HepG2 (cell line): Measurements from ENCODE around the gene FMNL2. TPM values are rescaled to one million over a fixed set of nuclear protein-coding genes. Genes with fewer than 3 reads are reported as not detected.

Source experiments
- ATAC-seq: fragments of 200-7000 bp; cut with Tn5 transposase; 3 replicates; pipeline ENCODE4 v1.9.1; 2020; ENCODE audit warnings: mild to moderate bottlenecking, moderate library complexity
- BruUV-seq: library from RNA; stranded (reverse); fragments of 400-500 nt; replicated peaks from 2 replicates; lab custom pipeline; 2021; lab: Mats Ljungman, UMichigan
- CTCF ChIA-PET: fragments of 300-600 bp; formaldehyde crosslinking; extraction: SDS; loops from one replicate; lab custom pipeline; 2021; ENCODE audit warnings: low total read pairs, inconsistent platforms, low intra/inter-chr PET ratio; lab: Yijun Ruan, JAX
- POLR2A ChIA-PET: fragments of 350-600 bp; sonication (Branson Sonifier 250); formaldehyde crosslinking; loops from one replicate; lab custom pipeline; 2020; ENCODE audit warnings: antibody characterized with exemption, inconsistent platforms; lab: Yijun Ruan, JAX
- DNase-seq: peaks from one replicate; pipeline ENCODE4 v3.0.0-alpha.2; 2015; ENCODE audit warnings: low spot score
- FAIRE-seq: peaks from 3 replicates; lab custom pipeline; 2011; peaks lifted over from hg19 to GRCh38; lab: Jason Lieb, UNC
- H2AFZ ChIP-seq: one replicate; pipeline ENCODE4 v1.6.1; 2011; ENCODE audit warnings: low read length, inconsistent platforms
- H3K27ac ChIP-seq: fragments of 300-600 bp; 3 replicates; pipeline ENCODE4 v1.8.0; 2011; ENCODE audit warnings: mixed run types, mild to moderate bottlenecking, mixed read lengths, low read length, inconsistent platforms; ENCODE audit not compliant: insufficient read depth; ENCODE audit errors: extremely low read length
- H3K27me3 ChIP-seq, 2 experiments: fragments of 200-600 bp in 1 of 2; 2 replicates in 1 of 2; 3 replicates in 1 of 2; pipeline versions ENCODE4 v1.6.0 to v1.8.0; 2011; ENCODE audit warnings: low read length in 2 of 2, mild to moderate bottlenecking in 2 of 2, moderate library complexity in 2 of 2, inconsistent platforms in 1 of 2; ENCODE audit not compliant: insufficient read depth in 2 of 2, control insufficient read depth in 1 of 2
- H3K36me3 ChIP-seq, 2 experiments: fragments of 200-600 bp in 1 of 2; replicated peaks in 1 of 2; 2 replicates in 1 of 2; 3 replicates in 1 of 2; pipeline versions ENCODE4 v1.5.1 to v1.8.0; 2011; ENCODE audit warnings: low read length in 2 of 2, inconsistent platforms in 1 of 2; ENCODE audit not compliant: insufficient read depth in 2 of 2, control insufficient read depth in 1 of 2
- H3K4me1 ChIP-seq: 2 replicates; pipeline ENCODE4 v1.5.1; 2012; ENCODE audit warnings: low read length, inconsistent platforms; ENCODE audit not compliant: insufficient read depth
- H3K4me2 ChIP-seq: 2 replicates; pipeline ENCODE4 v1.6.0; 2011; ENCODE audit warnings: low read depth, low read length, inconsistent platforms
- H3K4me3 ChIP-seq, 3 experiments: fragments of 200-600 bp in 1 of 3; sonication (generic), shearing (Covaris generic) in 1 of 3; replicated peaks in 1 of 3; 2 replicates each; pipeline ENCODE4 v1.5.1; 2011 to 2016; ENCODE audit warnings: low read length in 3 of 3, inconsistent platforms in 2 of 3, low read depth in 2 of 3, mild to moderate bottlenecking in 2 of 3, control low read depth in 1 of 3, mixed read lengths in 1 of 3; ENCODE audit not compliant: insufficient read depth in 1 of 3
- H3K79me2 ChIP-seq: one replicate; pipeline ENCODE4 v1.6.1; 2011; ENCODE audit warnings: low read length, inconsistent platforms; ENCODE audit not compliant: insufficient read depth
- H3K9ac ChIP-seq: 2 replicates; pipeline ENCODE4 v1.6.0; 2011; ENCODE audit warnings: mild to moderate bottlenecking, low read depth, low read length, inconsistent platforms; ENCODE audit not compliant: insufficient read depth
- H3K9me3 ChIP-seq: 2 replicates; pipeline ENCODE4 v1.5.1; 2012; ENCODE audit warnings: mild to moderate bottlenecking, low read length
- H4K20me1 ChIP-seq: 2 replicates; pipeline ENCODE4 v1.6.0; 2011; ENCODE audit warnings: inconsistent platforms, mild to moderate bottlenecking, low read length, moderate library complexity; ENCODE audit not compliant: insufficient read depth
- BRCA1 ChIP-seq: sonication (generic); formaldehyde crosslinking; IDR thresholded peaks from 2 replicates; pipeline ENCODE4 v1.4.0; 2020; ENCODE audit warnings: missing genetic modification reagents
- KDM1A ChIP-seq: IDR thresholded peaks from 2 replicates; pipeline ENCODE4 v1.6.1; 2016; ENCODE audit warnings: missing compliant biosample characterization
- LBX2 ChIP-seq: sonication (generic); formaldehyde crosslinking; IDR thresholded peaks from 2 replicates; pipeline ENCODE4 v1.5.0; 2020; ENCODE audit warnings: missing genetic modification reagents, mild to moderate bottlenecking, borderline replicate concordance
- MATR3 ChIP-seq: sonication (generic); formaldehyde crosslinking; IDR thresholded peaks from 2 replicates; pipeline ENCODE4 v1.4.0; 2020; ENCODE audit warnings: missing genetic modification reagents
- SRSF4 ChIP-seq: fragments of 200-400 bp; formaldehyde crosslinking; IDR thresholded peaks from one replicate; pipeline ENCODE4 v1.6.1; 2018; ENCODE audit warnings: mild to moderate bottlenecking, low read depth, low read length, moderate library complexity; ENCODE audit not compliant: poor library complexity, severe bottlenecking
- WIZ ChIP-seq: sonication (generic); formaldehyde crosslinking; IDR thresholded peaks from 2 replicates; pipeline ENCODE4 v1.5.1; 2020; ENCODE audit warnings: mild to moderate bottlenecking, missing genetic modification reagents
- ZNF644 ChIP-seq: IDR thresholded peaks from 2 replicates; pipeline ENCODE4 v1.6.1; 2016; ENCODE audit warnings: low read depth
- ZNF788 ChIP-seq: sonication (generic); formaldehyde crosslinking; IDR thresholded peaks from 2 replicates; pipeline ENCODE4 v1.5.0; 2020; ENCODE audit warnings: mild to moderate bottlenecking, missing genetic modification reagents, borderline replicate concordance
- WGBS: methylation state at CpG from one replicate; pipeline ENCODE4 v1.1.6; 2017; ENCODE audit warnings: low lambda C conversion rate; 5-methylcytosine and 5-hydroxymethylcytosine counted together
- in situ Hi-C: cut with HindIII; loops from 2 replicates; pipeline ENCODE4 v1.10.0; 2017; ENCODE audit warnings: low pct_unique_long_range_greater_than_20kb; ENCODE audit not compliant: extremely low pct_ligation_motif_present
- intact Hi-C: fragments of 100-400 bp; cut with micrococcal nuclease; formaldehyde crosslinking; loops from one replicate; pipeline ENCODE4 v1.10.0; 2022; ENCODE audit not compliant: unreplicated experiment
- polyA plus RNA-seq, 8 experiments: library from polyadenylated mRNA; depleted of rRNA in 3 of 8; stranded (reverse) in 7 of 8; unstranded in 1 of 8; fragments of >200 nt; fragmentation: Illumina TruSeq in 4 of 8; extraction: Trizol in 4 of 8; gene quantifications; 2 replicates each; pipeline versions ENCODE4 v1.2.1 to v1.2.3, GENCODE V29; 2011 to 2016; ENCODE audit warnings: low read depth in 4 of 8, missing spikeins in 1 of 8, mixed read lengths in 1 of 8; ENCODE audit not compliant: insufficient read depth in 1 of 8
- total RNA-seq, 5 experiments: library from RNA; depleted of rRNA; stranded (reverse); fragments of >200 nt; fragmentation: Illumina TruSeq; extraction: Trizol; gene quantifications; 2 replicates each; pipeline ENCODE4 v1.2.3, GENCODE V29; 2016; ENCODE audit warnings: low read depth in 1 of 5

Gene FMNL2
- total and polyA plus RNA-seq, 2 of the 13 experiments (the other 11 are each of a cell fraction or from before 2014, with no cell fraction given), result 66.5 to 67.7 TPM

- intact Hi-C loops (no loop called here), in situ Hi-C loops (no loop called here)
- peaks cover 27% of the 10 kb centered on the region for H3K79me2 ChIP-seq
- no peak overlapping the region for H3K9ac ChIP-seq
- ChIA-PET POLR2A (no interaction called here), CTCF (no interaction called here)
- peaks cover 5 to 13% of the 10 kb centered on the region in 2 experiments; a peak in 4 of 5 replicates for H3K36me3 ChIP-seq
- no peaks in the 10 kb centered on the region for H4K20me1 ChIP-seq
- FAIRE-seq (no peak), DNase-seq (peak; percentile 27), ATAC-seq (peak; percentile 64)
- H3K9me3 ChIP-seq, result no peaks in the 10 kb centered on the region
- no peak for TF ChIP-seq WIZ (CRISPR knock-in tag)
- TF ChIP-seq ZNF644 (CRISPR knock-in tag), result 0 out of 2 replicates have a peak, but pooled peaks have one; percentile 35
- TF ChIP-seq MATR3 (CRISPR knock-in tag), result no peak
- H3K4me2 ChIP-seq, result no peak overlapping the region
- no peak overlapping the region for H2AFZ ChIP-seq
- H3K27me3 ChIP-seq, result no peaks in the 10 kb centered on the region
- H3K4me1 ChIP-seq, result peaks cover 11% of the 10 kb centered on the region
- no TSS peak for BruUV-seq
- H3K27ac ChIP-seq, result no peak overlapping the region
- WGBS, result 98% methylated on average over 6 of the region's 6 CpGs
- no peak overlapping the region for H3K4me3 ChIP-seq
Measured at GRCh38 chr2:152525277-152525838, 190.4 kb downstream of the FMNL2 start.

- Histone ChIP-seq H3K9me3 (no peaks in the 10 kb centered on the region), H3K4me1 (peaks cover 16% of the 10 kb centered on the region), H3K79me2 (peaks cover 48% of the 10 kb centered on the region), H3K36me3 (peaks cover 5 to 8% of the 10 kb centered on the region in 2 experiments; a peak in 3 of 5 replicates), H3K4me3 (no peak overlapping the region), H3K27ac (no peak overlapping the region), H4K20me1 (no peaks in the 10 kb centered on the region), H2AFZ (no peak overlapping the region), H3K4me2 (no peak overlapping the region), H3K9ac (no peak overlapping the region), H3K27me3 (no peaks in the 10 kb centered on the region)
- ATAC-seq (no peak), DNase-seq (no peak), FAIRE-seq (no peak)
- BruUV-seq, result no TSS peak
- intact Hi-C loops, result no loop called here
- POLR2A ChIA-PET, result no interaction called here
- in situ Hi-C loops, result no loop called here
- TF ChIP-seq SRSF4 (no peak), LBX2 (CRISPR knock-in tag) (no peak), ZNF788 (no peak), KDM1A (CRISPR knock-in tag) (no peak), BRCA1 (no peak)
- CTCF ChIA-PET, result no interaction called here
- 92% methylated on average over 4 of the region's 4 CpGs for WGBS
Measured at GRCh38 chr2:152529420-152530115, 194.6 kb downstream of the FMNL2 start.
